Epithelial cell of umbilical artery (primary cell): Measurements from ENCODE around the gene A4GALT. TPM values are rescaled to one million over a fixed set of nuclear protein-coding genes. Genes with fewer than 3 reads are reported as not detected.

Source experiments
- total RNA-seq: library from RNA; depleted of rRNA; stranded (reverse); fragments of >200 nt; gene quantifications from 2 replicates; pipeline ENCODE4 v1.2.3, GENCODE V29; 2014

Gene A4GALT, protein sequence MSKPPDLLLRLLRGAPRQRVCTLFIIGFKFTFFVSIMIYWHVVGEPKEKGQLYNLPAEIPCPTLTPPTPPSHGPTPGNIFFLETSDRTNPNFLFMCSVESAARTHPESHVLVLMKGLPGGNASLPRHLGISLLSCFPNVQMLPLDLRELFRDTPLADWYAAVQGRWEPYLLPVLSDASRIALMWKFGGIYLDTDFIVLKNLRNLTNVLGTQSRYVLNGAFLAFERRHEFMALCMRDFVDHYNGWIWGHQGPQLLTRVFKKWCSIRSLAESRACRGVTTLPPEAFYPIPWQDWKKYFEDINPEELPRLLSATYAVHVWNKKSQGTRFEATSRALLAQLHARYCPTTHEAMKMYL
- 9.4 and 17.8 TPM in 2 replicates for total RNA-seq

DNA sequence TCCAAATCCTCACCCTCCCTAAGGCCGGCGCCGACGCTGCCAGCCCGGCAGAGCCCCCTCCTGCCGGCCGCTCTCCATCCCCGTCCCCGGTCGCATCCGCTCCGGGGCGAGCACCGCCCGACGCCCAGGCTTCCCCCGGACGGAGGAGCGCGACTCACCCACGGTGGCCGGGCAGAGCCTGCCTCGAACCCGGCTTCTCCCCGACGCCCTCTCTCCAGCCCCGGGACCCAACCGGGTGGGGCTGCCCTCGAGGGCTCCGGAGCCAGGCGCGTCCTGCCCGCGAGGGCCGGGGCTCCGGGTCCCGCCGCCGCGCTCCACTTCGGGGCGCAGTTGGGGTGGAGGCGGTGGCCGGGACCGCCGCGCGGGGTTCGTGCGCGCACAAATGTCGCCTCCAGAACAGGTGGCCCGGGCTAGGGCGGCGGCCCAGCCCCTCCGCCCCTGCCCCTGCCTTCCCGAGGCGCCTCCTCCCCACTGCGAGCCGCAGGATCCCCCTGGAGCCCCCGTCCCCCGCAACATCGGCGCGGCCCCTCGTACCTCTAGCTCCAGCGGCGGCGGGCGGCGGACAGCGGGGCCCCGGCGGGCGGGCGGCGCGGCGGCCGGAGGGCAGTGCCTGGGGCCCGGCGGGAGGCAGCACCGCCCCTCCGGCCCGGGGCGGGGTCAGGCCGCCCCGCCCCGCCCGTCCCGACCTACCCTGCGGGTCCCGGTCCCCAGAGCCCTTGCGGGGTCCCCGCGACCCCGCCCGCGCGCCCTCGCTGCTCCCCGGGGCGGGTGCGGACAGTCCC lies at the start of gene A4GALT:
TSS of gene A4GALT (minus strand) at position 608 of the 782 bp plus-strand sequence. CDS start 26,919 bp downstream, outside the sequence.

DNA sequence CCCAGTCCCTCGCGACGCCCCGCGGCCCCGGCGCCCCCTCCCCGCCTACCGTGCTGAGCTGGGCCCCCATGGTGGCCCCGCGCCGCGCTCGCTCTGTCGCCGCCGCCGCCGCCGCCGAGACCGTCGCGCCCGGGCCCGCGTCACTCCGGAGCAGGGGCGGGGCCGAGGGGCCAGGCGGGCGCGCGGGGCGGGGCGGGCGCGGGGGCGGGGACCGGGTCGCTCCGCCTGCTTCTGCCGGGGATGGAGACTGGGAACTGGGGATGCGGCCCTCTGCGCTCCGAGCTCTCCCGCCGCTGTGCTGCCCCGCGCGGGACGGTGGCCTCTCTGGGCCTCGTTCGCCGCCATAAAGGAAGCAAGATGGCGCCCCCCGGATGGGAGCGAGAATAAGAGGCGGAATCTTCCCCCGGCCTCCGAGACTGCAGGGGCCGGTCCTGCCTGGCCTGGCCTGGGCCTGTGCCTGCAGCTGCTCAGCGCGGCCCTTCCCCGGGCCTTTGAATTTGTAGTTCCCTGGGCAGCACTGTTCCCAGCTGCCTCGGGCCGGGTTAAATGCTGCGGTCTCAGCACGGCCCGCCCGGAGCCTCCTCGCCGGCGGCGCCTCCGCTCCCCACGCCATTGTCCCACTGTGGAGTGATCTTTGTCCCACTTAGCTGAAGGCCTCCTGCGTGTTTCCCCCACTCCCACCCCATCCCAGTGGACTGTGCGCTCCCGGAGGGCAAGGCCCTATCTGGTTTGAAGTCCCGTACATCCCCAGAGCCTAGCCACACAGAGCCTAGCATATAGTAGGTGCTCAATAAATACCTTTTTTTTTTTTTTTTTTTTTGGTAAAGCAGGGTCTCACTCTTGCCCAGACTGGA lies 71.2 kb downstream of the A4GALT start, which contains the start of gene CYB5R3:
TSS of gene CYB5R3 (minus strand) at position 147 of the 854 bp plus-strand sequence. CDS start at position 70, 77 bp downstream.

Other genes starting within 250 kb of the A4GALT start
- gene RRP7A, start 201.1 kb downstream of the A4GALT start, total RNA-seq, result 32.2 and 33.0 TPM in 2 replicates
- 0.61 and 1.9 TPM in 2 replicates for gene SERHL2, start 166.9 kb downstream of the A4GALT start, total RNA-seq
- gene POLDIP3, start 106.0 kb downstream of the A4GALT start, total RNA-seq, result 17.2 and 21.0 TPM in 2 replicates
- gene ATP5MGL, start 80.3 kb downstream of the A4GALT start, total RNA-seq, result 0.30 TPM in 1 of 2 replicates, not detected in the other
- gene CYB5R3, start 71.5 kb downstream of the A4GALT start, total RNA-seq, result 30.5 and 33.8 TPM in 2 replicates
- gene ARFGAP3, start 136.4 kb upstream of the A4GALT start, total RNA-seq, result 66.9 and 87.7 TPM in 2 replicates